Loucy (cell line): ENCODE results near the gene PSMB3.

Experiments
- EZH2phosphoT487 ChIP-seq: fragments of 200-600 bp; IDR thresholded peaks from 2 replicates; pipeline ENCODE4 v1.6.1; 2018; ENCODE audit warnings: antibody characterized with exemption, mild to moderate bottlenecking, moderate library complexity, borderline replicate concordance
- TF ChIP-seq, protein P1 (sequence below): fragments of 200-600 bp; sonication (generic); conservative IDR thresholded peaks from 2 replicates; pipeline ENCODE4 v1.5.1; 2014; ENCODE audit warnings: mild to moderate bottlenecking, antibody characterized with exemption, low read length

DNA sequence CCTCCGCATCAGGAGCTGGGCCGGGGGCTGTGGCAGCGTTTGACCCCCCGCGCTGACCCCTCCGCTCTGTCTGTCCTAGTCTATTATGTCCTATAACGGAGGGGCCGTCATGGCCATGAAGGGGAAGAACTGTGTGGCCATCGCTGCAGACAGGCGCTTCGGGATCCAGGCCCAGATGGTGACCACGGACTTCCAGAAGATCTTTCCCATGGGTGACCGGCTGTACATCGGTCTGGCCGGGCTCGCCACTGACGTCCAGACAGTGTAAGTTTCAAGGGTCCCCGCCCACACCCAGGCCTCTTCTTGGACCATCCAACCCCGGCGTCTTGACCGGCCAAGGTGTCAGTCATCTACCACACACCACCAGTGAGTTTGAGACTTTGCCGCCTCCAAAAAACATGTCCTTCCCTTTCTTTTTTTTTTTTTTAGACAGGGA, 548 bp downstream of the PSMB3 start:
- TF ChIP-seq, protein P1, sequence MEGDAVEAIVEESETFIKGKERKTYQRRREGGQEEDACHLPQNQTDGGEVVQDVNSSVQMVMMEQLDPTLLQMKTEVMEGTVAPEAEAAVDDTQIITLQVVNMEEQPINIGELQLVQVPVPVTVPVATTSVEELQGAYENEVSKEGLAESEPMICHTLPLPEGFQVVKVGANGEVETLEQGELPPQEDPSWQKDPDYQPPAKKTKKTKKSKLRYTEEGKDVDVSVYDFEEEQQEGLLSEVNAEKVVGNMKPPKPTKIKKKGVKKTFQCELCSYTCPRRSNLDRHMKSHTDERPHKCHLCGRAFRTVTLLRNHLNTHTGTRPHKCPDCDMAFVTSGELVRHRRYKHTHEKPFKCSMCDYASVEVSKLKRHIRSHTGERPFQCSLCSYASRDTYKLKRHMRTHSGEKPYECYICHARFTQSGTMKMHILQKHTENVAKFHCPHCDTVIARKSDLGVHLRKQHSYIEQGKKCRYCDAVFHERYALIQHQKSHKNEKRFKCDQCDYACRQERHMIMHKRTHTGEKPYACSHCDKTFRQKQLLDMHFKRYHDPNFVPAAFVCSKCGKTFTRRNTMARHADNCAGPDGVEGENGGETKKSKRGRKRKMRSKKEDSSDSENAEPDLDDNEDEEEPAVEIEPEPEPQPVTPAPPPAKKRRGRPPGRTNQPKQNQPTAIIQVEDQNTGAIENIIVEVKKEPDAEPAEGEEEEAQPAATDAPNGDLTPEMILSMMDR = no peak
- no peak for TF ChIP-seq EZH2phosphoT487
